ENCODE results near the gene SERPINB2. TPM values are rescaled to one million over a fixed set of nuclear protein-coding genes. Genes with fewer than 3 reads are reported as not detected.

Gene SERPINB2
- total RNA-seq, 4 donors from 2014 or later, result 35.0 to 190 (median 114) TPM

- H3K4me3 ChIP-seq, result no peak overlapping the region
- DNase-seq (ENCODE audit: low spot score in 2 of 2), result no peak
- no peak overlapping the region for H3K27ac ChIP-seq
- TF ChIP-seq CTCF (IDR thresholded peaks at IDR 0.05) (no peak), EP300 (IDR thresholded peaks at IDR 0.05) (no peak), POLR2A (IDR thresholded peaks at IDR 0.05) (no peak), POLR2AphosphoS5 (IDR thresholded peaks at IDR 0.05) (no peak)
- WGBS, result 31% methylated on average over 3 of the region's 3 CpGs
- H3K9me3 ChIP-seq, result no peaks in the 10 kb centered on the region
- no peaks in the 10 kb centered on the region for H3K36me3 ChIP-seq
- H3K27me3 ChIP-seq, result no peaks in the 10 kb centered on the region
- peaks cover 23% of the 10 kb centered on the region for H3K4me1 ChIP-seq
These were observed 9.2 kb upstream of the SERPINB2 start for GRCh38 chr18:63878343-63878742.

- Histone ChIP-seq H3K36me3 (no peaks in the 10 kb centered on the region), H3K4me1 (peaks cover 23% of the 10 kb centered on the region), H3K27ac (no peak overlapping the region), H3K4me3 (no peak overlapping the region), H3K27me3 (no peaks in the 10 kb centered on the region), H3K9me3 (no peaks in the 10 kb centered on the region)
- DNase-seq (ENCODE audit: low spot score in 2 of 2), result no peak
- TF ChIP-seq POLR2AphosphoS5 (IDR thresholded peaks at IDR 0.05), result no peak
- TF ChIP-seq EP300 (IDR thresholded peaks at IDR 0.05), result no peak
- WGBS, result 39% methylated on average over 4 of the region's 4 CpGs
These were observed 8.6 kb upstream of the SERPINB2 start for GRCh38 chr18:63878925-63879324.

GRCh38 chr18:63879709-63880108 lies 7.8 kb upstream of the SERPINB2 start:
- Histone ChIP-seq H3K9me3 (no peaks in the 10 kb centered on the region), H3K4me1 (peaks cover 23% of the 10 kb centered on the region), H3K4me3 (no peak overlapping the region), H3K27me3 (no peaks in the 10 kb centered on the region), H3K27ac (no peak overlapping the region), H3K36me3 (no peaks in the 10 kb centered on the region)
- 57% methylated on average over 2 of the region's 2 CpGs for WGBS
- no peak for DNase-seq (ENCODE audit: low spot score in 2 of 2)
- TF ChIP-seq EP300 (IDR thresholded peaks at IDR 0.05), result no peak
- TF ChIP-seq CTCF (IDR thresholded peaks at IDR 0.05), result no peak
- no peak for TF ChIP-seq POLR2A (IDR thresholded peaks at IDR 0.05)
- TF ChIP-seq POLR2AphosphoS5 (IDR thresholded peaks at IDR 0.05), result no peak

GRCh38 chr18:63881851-63882250 lies 5.7 kb upstream of the SERPINB2 start:
- H3K27ac ChIP-seq, result peak overlapping the region; percentile 40
- TF ChIP-seq POLR2AphosphoS5 (IDR thresholded peaks at IDR 0.05) (no peak), EP300 (IDR thresholded peaks at IDR 0.05) (no peak), CTCF (IDR thresholded peaks at IDR 0.05) (no peak), POLR2A (IDR thresholded peaks at IDR 0.05) (no peak)
- 52% methylated on average over 4 of the region's 4 CpGs for WGBS

GRCh38 chr18:63882333-63883141 lies 5.0 kb upstream of the SERPINB2 start:
- WGBS, result 44% methylated on average over 8 of the region's 8 CpGs
- H3K27ac ChIP-seq, result peak overlapping the region; percentile 61
- peaks cover 23% of the 10 kb centered on the region for H3K4me1 ChIP-seq
- no peak for DNase-seq (ENCODE audit: low spot score in 2 of 2)
- no peaks in the 10 kb centered on the region for H3K36me3 ChIP-seq
- TF ChIP-seq POLR2AphosphoS5 (IDR thresholded peaks at IDR 0.05), result peak in 2 of 3 donors; percentile 11 to 25
- no peak for TF ChIP-seq CTCF (IDR thresholded peaks at IDR 0.05)
- no peak for TF ChIP-seq POLR2A (IDR thresholded peaks at IDR 0.05)
- no peaks in the 10 kb centered on the region for H3K27me3 ChIP-seq
- H3K4me3 ChIP-seq, result no peak overlapping the region
- H3K9me3 ChIP-seq, result no peaks in the 10 kb centered on the region

More at GRCh38 chr18:63881851-63882250, 5.7 kb upstream of the SERPINB2 start:
- no peak for DNase-seq (ENCODE audit: low spot score in 2 of 2)
- Histone ChIP-seq H3K27me3 (no peaks in the 10 kb centered on the region), H3K9me3 (no peaks in the 10 kb centered on the region), H3K4me1 (peaks cover 23% of the 10 kb centered on the region), H3K36me3 (no peaks in the 10 kb centered on the region), H3K4me3 (no peak overlapping the region)

Measured in suprapubic skin (tissue), 4 donors.